OCI-LY7 (cell line): ENCODE measurements around the gene TPD52L2. TPM values are rescaled to one million over a fixed set of nuclear protein-coding genes. Genes with fewer than 3 reads are reported as not detected.

Source experiments
- BruUV-seq: library from RNA; stranded (reverse); fragments of 400-500 nt; replicated peaks from 2 replicates; lab custom pipeline; 2021; lab: Mats Ljungman, UMichigan
- CTCF ChIA-PET: fragments of 300-600 bp; sonication (Branson Sonifier 250); formaldehyde crosslinking; loops from one replicate; lab custom pipeline; 2022; ENCODE audit warnings: antibody characterized with exemption; ENCODE audit not compliant: unreplicated experiment; lab: Charles Lee
- POLR2A ChIA-PET: fragments of 300-600 bp; sonication (Branson Sonifier 250); formaldehyde crosslinking; loops from one replicate; lab custom pipeline; 2022; ENCODE audit warnings: antibody characterized with exemption; lab: Charles Lee
- DNase-seq: peaks from one replicate; pipeline ENCODE4 v3.0.0-alpha.2; 2015; ENCODE audit warnings: low spot score
- H2AFZ ChIP-seq: fragments of 200-600 bp; sonication (generic), shearing (Covaris generic); 2 replicates; pipeline ENCODE4 v1.6.1; 2014; ENCODE audit warnings: mild to moderate bottlenecking, antibody characterized with exemption, low read length, moderate library complexity
- H3K27ac ChIP-seq: fragments of 200-600 bp; sonication (generic); 2 replicates; pipeline ENCODE4 v1.5.1; 2014; ENCODE audit warnings: mixed run types, low read depth, mild to moderate bottlenecking, moderate library complexity, low read length, inconsistent platforms; ENCODE audit not compliant: poor library complexity, severe bottlenecking
- H3K36me3 ChIP-seq: fragments of 200-600 bp; sonication (generic); 2 replicates; pipeline ENCODE4 v1.6.1; 2014; ENCODE audit warnings: mild to moderate bottlenecking, antibody characterized with exemption, low read length, moderate library complexity, mixed read lengths; ENCODE audit not compliant: insufficient read depth
- H3K4me1 ChIP-seq: fragments of 200-600 bp; sonication (generic); 2 replicates; pipeline ENCODE4 v1.5.1; 2014; ENCODE audit warnings: mild to moderate bottlenecking, low read length; ENCODE audit not compliant: insufficient read depth, poor library complexity, severe bottlenecking
- H3K4me2 ChIP-seq: fragments of 200-600 bp; sonication (generic); 2 replicates; pipeline ENCODE4 v1.6.1; 2014; ENCODE audit warnings: mild to moderate bottlenecking, low read length
- H3K4me3 ChIP-seq: fragments of 200-600 bp; sonication (generic); 2 replicates; pipeline ENCODE4 v1.5.1; 2014; ENCODE audit warnings: mild to moderate bottlenecking, low read depth, low read length; ENCODE audit not compliant: poor library complexity, severe bottlenecking
- H3K79me2 ChIP-seq: fragments of 200-600 bp; sonication (generic); 2 replicates; pipeline ENCODE4 v1.6.1; 2016; ENCODE audit warnings: low read depth, mild to moderate bottlenecking, low read length, moderate library complexity, mixed read lengths; ENCODE audit not compliant: insufficient read depth
- H3K9me2 ChIP-seq: fragments of 200-600 bp; sonication (generic); 2 replicates; pipeline ENCODE4 v1.6.1; 2016; ENCODE audit warnings: mild to moderate bottlenecking, low read length, mixed read lengths; ENCODE audit not compliant: insufficient read depth
- H3K9me3 ChIP-seq: fragments of 200-600 bp; sonication (generic); 2 replicates; pipeline ENCODE4 v1.6.1; 2014; ENCODE audit warnings: mild to moderate bottlenecking, mixed run types, low read length, mixed read lengths
- H4K20me1 ChIP-seq: fragments of 200-600 bp; sonication (generic); 2 replicates; pipeline ENCODE4 v1.6.1; 2014; ENCODE audit warnings: mild to moderate bottlenecking, antibody characterized with exemption, low read length, moderate library complexity, mixed read lengths; ENCODE audit not compliant: insufficient read depth
- EZH2phosphoT487 ChIP-seq: fragments of 200-600 bp; sonication (generic); IDR thresholded peaks from 2 replicates; pipeline ENCODE4 v1.6.1; 2018; ENCODE audit warnings: low read depth, borderline replicate concordance, mild to moderate bottlenecking, mixed run types, antibody characterized with exemption, low read length, moderate library complexity, mixed read lengths
- intact Hi-C: fragments of 100-400 bp; cut with micrococcal nuclease; formaldehyde crosslinking; loops from one replicate; pipeline ENCODE4 v1.10.0; 2022; ENCODE audit not compliant: unreplicated experiment
- total RNA-seq, 2 experiments: library from RNA; depleted of rRNA in 1 of 2; stranded (reverse); fragments of >200 nt in 1 of 2; shearing (Covaris generic) in 1 of 2; gene quantifications; 2 replicates each; pipeline ENCODE4 v1.2.3, GENCODE V29; 2014 to 2022
- TF ChIP-seq, protein P1 (sequence below): fragments of 200-600 bp; sonication (generic); conservative IDR thresholded peaks from 2 replicates; pipeline ENCODE4 v1.5.1; 2014; ENCODE audit warnings: mild to moderate bottlenecking, antibody characterized with exemption, low read length, moderate library complexity, mixed read lengths

Gene TPD52L2
- total RNA-seq, 2 experiments from 2014 or later: 27.2 to 51.0 TPM

DNA sequence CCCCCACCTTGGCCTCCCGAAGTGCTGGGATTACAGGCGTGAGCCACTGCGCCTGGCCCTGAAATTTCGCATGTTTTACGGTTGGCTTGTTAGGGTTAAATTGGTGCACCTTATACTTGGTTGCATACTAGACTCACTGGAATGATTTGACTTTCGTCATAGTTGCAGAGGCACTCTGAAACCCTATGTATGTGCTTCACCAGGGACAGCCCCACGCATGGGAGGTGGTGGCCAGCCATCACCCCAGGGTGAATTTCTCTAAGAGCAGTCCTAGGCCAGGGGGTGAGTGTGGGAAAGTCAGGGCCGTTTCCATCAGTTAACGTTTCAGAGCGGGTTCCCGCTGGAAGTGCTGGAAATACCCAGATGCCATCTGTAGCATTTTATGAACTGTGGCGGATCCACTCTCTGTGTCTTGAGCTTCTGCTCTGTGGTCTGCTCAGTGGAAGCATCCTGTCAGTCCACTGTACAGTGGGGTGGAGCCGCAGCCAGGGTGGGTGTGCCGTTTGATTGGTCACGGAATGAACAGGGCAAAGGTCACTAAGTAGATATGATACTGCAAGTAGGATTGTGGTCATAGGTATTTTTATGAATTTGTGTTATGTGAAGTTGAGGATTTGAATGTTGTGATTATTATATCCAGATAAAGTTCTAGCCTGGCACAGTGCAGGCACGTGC lies 43.1 kb downstream of the TPD52L2 start:
- no peak overlapping the region for H3K4me3 ChIP-seq
- ChIA-PET CTCF (no interaction called here), POLR2A (no interaction called here)
- H3K9me2 ChIP-seq: no peaks in the 10 kb centered on the region
- H3K4me2 ChIP-seq: no peak overlapping the region
- intact Hi-C loops: no loop called here
- H3K27ac ChIP-seq: no peak overlapping the region
- no TSS peak for BruUV-seq
- no peaks in the 10 kb centered on the region for H3K4me1 ChIP-seq
- H3K36me3 ChIP-seq: no peaks in the 10 kb centered on the region; the same call in 1 of the 2 replicates
- H3K79me2 ChIP-seq: peaks cover 35% of the 10 kb centered on the region
- TF ChIP-seq, protein P1, sequence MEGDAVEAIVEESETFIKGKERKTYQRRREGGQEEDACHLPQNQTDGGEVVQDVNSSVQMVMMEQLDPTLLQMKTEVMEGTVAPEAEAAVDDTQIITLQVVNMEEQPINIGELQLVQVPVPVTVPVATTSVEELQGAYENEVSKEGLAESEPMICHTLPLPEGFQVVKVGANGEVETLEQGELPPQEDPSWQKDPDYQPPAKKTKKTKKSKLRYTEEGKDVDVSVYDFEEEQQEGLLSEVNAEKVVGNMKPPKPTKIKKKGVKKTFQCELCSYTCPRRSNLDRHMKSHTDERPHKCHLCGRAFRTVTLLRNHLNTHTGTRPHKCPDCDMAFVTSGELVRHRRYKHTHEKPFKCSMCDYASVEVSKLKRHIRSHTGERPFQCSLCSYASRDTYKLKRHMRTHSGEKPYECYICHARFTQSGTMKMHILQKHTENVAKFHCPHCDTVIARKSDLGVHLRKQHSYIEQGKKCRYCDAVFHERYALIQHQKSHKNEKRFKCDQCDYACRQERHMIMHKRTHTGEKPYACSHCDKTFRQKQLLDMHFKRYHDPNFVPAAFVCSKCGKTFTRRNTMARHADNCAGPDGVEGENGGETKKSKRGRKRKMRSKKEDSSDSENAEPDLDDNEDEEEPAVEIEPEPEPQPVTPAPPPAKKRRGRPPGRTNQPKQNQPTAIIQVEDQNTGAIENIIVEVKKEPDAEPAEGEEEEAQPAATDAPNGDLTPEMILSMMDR: no peak
- no peak for TF ChIP-seq EZH2phosphoT487
- DNase-seq: no peak
- peaks cover 4% of the 10 kb centered on the region; the same call in 1 of the 2 replicates for H4K20me1 ChIP-seq
- no peaks in the 10 kb centered on the region for H3K9me3 ChIP-seq
- H2AFZ ChIP-seq: no peak overlapping the region

DNA sequence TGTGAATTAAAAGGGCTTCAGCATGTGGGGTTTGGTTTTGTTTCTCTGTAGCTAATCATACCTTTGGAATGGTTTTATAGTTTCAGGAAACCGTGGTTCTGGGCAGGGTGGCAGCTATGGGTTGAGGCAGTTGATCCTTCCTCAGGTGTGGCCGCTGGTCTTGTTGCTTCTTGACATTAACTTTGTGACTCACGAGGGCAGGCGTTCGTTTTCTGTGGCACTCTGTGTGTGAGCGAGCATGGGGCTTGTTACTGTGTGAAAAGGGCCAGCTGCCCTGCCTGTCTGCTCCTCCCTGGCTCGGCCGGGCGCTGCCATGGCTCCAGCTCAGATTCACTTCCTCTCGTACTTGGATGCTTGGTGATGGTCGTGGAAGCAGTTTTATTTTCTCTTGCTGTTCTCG lies 46.1 kb downstream of the TPD52L2 start:
- Histone ChIP-seq H3K9me3 (0 out of 2 replicates have a peak, but pooled peaks cover 9% of the 10 kb centered on the region), H3K4me2 (no peak overlapping the region; the same call in 1 of the 2 replicates), H2AFZ (no peak overlapping the region), H3K4me1 (no peaks in the 10 kb centered on the region), H3K27ac (no peak overlapping the region), H3K4me3 (no peak overlapping the region), H4K20me1 (peaks cover 4% of the 10 kb centered on the region; the same call in 1 of the 2 replicates), H3K79me2 (peaks cover 46% of the 10 kb centered on the region), H3K36me3 (peaks cover 23% of the 10 kb centered on the region), H3K9me2 (no peaks in the 10 kb centered on the region)
- intact Hi-C loops: no loop called here
- TF ChIP-seq, protein P1: no peak
- no peak for TF ChIP-seq EZH2phosphoT487
- DNase-seq: no peak
- BruUV-seq: no TSS peak
- POLR2A ChIA-PET: interaction anchor here (0.6 to 1.1 kb wide), 3 partner anchors 15 to 228 kb away, joined by 3 read pairs; no protein-coding TSS in a partner anchor
- CTCF ChIA-PET: no interaction called here

DNA sequence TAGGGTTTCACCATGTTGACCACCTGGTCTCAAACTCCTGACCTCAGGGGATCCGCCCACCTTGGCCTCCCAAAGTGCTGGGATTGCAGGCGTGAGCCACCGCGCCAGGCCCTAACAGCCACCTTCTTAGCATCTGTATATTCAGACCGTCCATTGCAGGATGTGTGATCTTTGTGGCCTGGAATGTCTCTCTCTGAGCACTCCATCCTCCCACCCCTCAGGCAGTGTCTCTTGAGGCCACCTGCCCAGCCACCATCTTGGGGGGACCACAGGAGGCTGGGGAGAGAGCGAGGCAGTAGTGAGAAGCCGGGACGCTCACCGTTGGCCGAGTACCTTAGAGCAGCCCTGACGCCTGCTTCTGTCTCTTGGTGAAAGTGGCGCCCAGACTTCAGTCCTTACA lies 48.7 kb downstream of the TPD52L2 start:
- Histone ChIP-seq H3K9me3 (peaks cover 16% of the 10 kb centered on the region; the same call in 1 of the 2 replicates), H4K20me1 (peaks cover 4% of the 10 kb centered on the region; the same call in 1 of the 2 replicates), H3K4me3 (no peak overlapping the region), H3K9me2 (no peaks in the 10 kb centered on the region), H3K79me2 (peaks cover 39% of the 10 kb centered on the region), H3K4me2 (no peak overlapping the region), H3K4me1 (peaks cover 5% of the 10 kb centered on the region), H2AFZ (no peak overlapping the region), H3K36me3 (peaks cover 45% of the 10 kb centered on the region), H3K27ac (no peak overlapping the region)
- ChIA-PET CTCF (no interaction called here), POLR2A (no interaction called here)
- no peak for DNase-seq
- intact Hi-C loops: no loop called here
- no TSS peak for BruUV-seq
- TF ChIP-seq EZH2phosphoT487: no peak
- TF ChIP-seq, protein P1: no peak
